GM12878 (cell line): ENCODE measurements around the gene MPRIP. TPM values are rescaled to one million over a fixed set of nuclear protein-coding genes. Genes with fewer than 3 reads are reported as not detected.

Experiments used
- ATAC-seq: fragments of 200-7000 bp; cut with Tn5 transposase; 3 replicates; pipeline ENCODE4 v1.9.1; 2020; ENCODE audit warnings: mild to moderate bottlenecking, moderate library complexity
- BruUV-seq: library from RNA; stranded (reverse); fragments of 400-500 nt; replicated peaks from 2 replicates; lab custom pipeline; 2021; lab: Mats Ljungman, UMichigan
- CTCF ChIA-PET: fragments of 300-600 bp; sonication (Branson Sonifier 250); formaldehyde crosslinking; extraction: SDS; loops from one replicate; lab custom pipeline; 2021; ENCODE audit warnings: inconsistent platforms; lab: Yijun Ruan, JAX
- POLR2A ChIA-PET: fragments of 350-600 bp; formaldehyde crosslinking; extraction: SDS; loops from one replicate; lab custom pipeline; 2021; ENCODE audit warnings: inconsistent platforms; lab: Charles Lee
- RAD21 ChIA-PET: fragments of 300-600 bp; sonication (Branson Sonifier 250); formaldehyde crosslinking; loops from one replicate; lab custom pipeline; 2023; ENCODE audit warnings: antibody characterized with exemption; ENCODE audit not compliant: unreplicated experiment; lab: Charles Lee
- SMC1A ChIA-PET: fragments of 300-600 bp; sonication (Branson Sonifier 250); formaldehyde crosslinking; loops from one replicate; lab custom pipeline; 2023; ENCODE audit not compliant: unreplicated experiment, uncharacterized antibody; lab: Charles Lee
- DNase-seq: peaks from one replicate; pipeline ENCODE4 v3.0.0-alpha.2; 2011; ENCODE audit warnings: low read depth, low spot score
- FAIRE-seq: peaks from 3 replicates; lab custom pipeline; 2011; peaks lifted over from hg19 to GRCh38; lab: Jason Lieb, UNC
- H2AFZ ChIP-seq: 2 replicates; pipeline ENCODE4 v1.6.0; 2011; ENCODE audit warnings: low read depth, low read length, control low read depth; ENCODE audit not compliant: control insufficient read depth
- H3K27ac ChIP-seq: 2 replicates; pipeline ENCODE4 v1.5.1; 2011; ENCODE audit warnings: control low read depth; ENCODE audit not compliant: control insufficient read depth, insufficient read depth
- H3K27me3 ChIP-seq, 2 experiments: replicated peaks in 1 of 2; 2 replicates each; pipeline versions ENCODE4 v1.6.0 to v1.6.1; 2011; ENCODE audit warnings: low read length in 1 of 2; ENCODE audit not compliant: control insufficient read depth in 2 of 2, insufficient read depth in 2 of 2
- H3K36me3 ChIP-seq, 2 experiments: 2 replicates each; pipeline ENCODE4 v1.5.1; 2011; ENCODE audit warnings: low read length in 1 of 2; ENCODE audit not compliant: control insufficient read depth in 2 of 2, insufficient read depth in 2 of 2
- H3K4me1 ChIP-seq: 2 replicates; pipeline ENCODE4 v1.6.1; 2011; ENCODE audit warnings: mild to moderate bottlenecking, low read length, moderate library complexity, mixed read lengths; ENCODE audit not compliant: control insufficient read depth, insufficient read depth
- H3K4me2 ChIP-seq: 2 replicates; pipeline ENCODE4 v1.6.0; 2011; ENCODE audit warnings: control low read depth; ENCODE audit not compliant: control insufficient read depth, insufficient read depth
- H3K4me3 ChIP-seq: fragments of 200-600 bp; sonication (generic); 2 replicates; pipeline ENCODE4 v1.5.1; 2016
- H3K79me2 ChIP-seq: 2 replicates; pipeline ENCODE4 v1.6.0; 2011; ENCODE audit warnings: low read length; ENCODE audit not compliant: control insufficient read depth, insufficient read depth
- H3K9ac ChIP-seq: 2 replicates; pipeline ENCODE4 v1.8.0; 2011; ENCODE audit warnings: low read length, control low read depth, mixed read lengths; ENCODE audit not compliant: control insufficient read depth, insufficient read depth
- H3K9me3 ChIP-seq: replicated peaks from 3 replicates; pipeline ENCODE4 v1.5.1; 2011; ENCODE audit warnings: mild to moderate bottlenecking, low read length; ENCODE audit not compliant: control insufficient read depth, insufficient read depth
- H4K20me1 ChIP-seq: 2 replicates; pipeline ENCODE4 v1.6.0; 2011; ENCODE audit not compliant: control insufficient read depth, insufficient read depth
- ASH2L ChIP-seq: fragments of 300-600, 200-600 bp; sonication (generic); IDR thresholded peaks from 2 replicates; pipeline ENCODE4 v1.6.1; 2017; ENCODE audit warnings: low read depth, mild to moderate bottlenecking, borderline replicate concordance
- CBFB ChIP-seq: IDR thresholded peaks from 2 replicates; pipeline ENCODE4 v1.6.1; 2016; ENCODE audit warnings: antibody characterized with exemption, low read depth
- CHD4 ChIP-seq: fragments of 200-600 bp; sonication (generic); IDR thresholded peaks from 2 replicates; pipeline ENCODE4 v1.6.1; 2016; ENCODE audit warnings: mild to moderate bottlenecking
- EP300 ChIP-seq, 2 experiments: fragments of 150-350 bp in 1 of 2; IDR thresholded peaks; 2 replicates each; pipeline ENCODE4 v1.6.1; 2011 to 2012; ENCODE audit warnings: low read depth in 2 of 2, low read length in 2 of 2, borderline replicate concordance in 1 of 2, improper control_type of control experiment in 1 of 2, inconsistent platforms in 1 of 2; ENCODE audit not compliant: control insufficient read depth in 1 of 2
- ESRRA ChIP-seq: IDR thresholded peaks from 2 replicates; pipeline ENCODE4 v1.6.1; 2012; ENCODE audit warnings: mild to moderate bottlenecking, low read length, improper control_type of control experiment
- IKZF1 ChIP-seq: fragments of 450-650 bp; conservative IDR thresholded peaks from 2 replicates; pipeline ENCODE4 v1.6.1; 2017; ENCODE audit warnings: antibody characterized with exemption, mild to moderate bottlenecking
- IKZF2 ChIP-seq, 2 experiments: fragments of 450-650 bp; IDR thresholded peaks; 2 replicates each; pipeline ENCODE4 v1.6.1; 2017; ENCODE audit warnings: mild to moderate bottlenecking in 2 of 2, moderate library complexity in 2 of 2
- NR2C1 ChIP-seq: fragments of 450-650 bp; IDR thresholded peaks from 2 replicates; pipeline ENCODE4 v1.6.1; 2017; ENCODE audit warnings: antibody characterized with exemption, mild to moderate bottlenecking, moderate library complexity
- NRF1 ChIP-seq: conservative IDR thresholded peaks from 2 replicates; pipeline ENCODE4 v1.6.1; 2011; ENCODE audit warnings: mild to moderate bottlenecking, low read depth, low read length, improper control_type of control experiment
- POLR2A ChIP-seq: IDR thresholded peaks from 2 replicates; pipeline ENCODE4 v1.6.1; 2011; ENCODE audit warnings: low read depth, mild to moderate bottlenecking, low read length
- POU2F2 ChIP-seq: IDR thresholded peaks from 3 replicates; pipeline ENCODE4 v1.6.1; 2011; ENCODE audit warnings: low read depth, mild to moderate bottlenecking, low read length, borderline replicate concordance
- SMARCA5 ChIP-seq: fragments of 450-650 bp; IDR thresholded peaks from 2 replicates; pipeline ENCODE4 v1.6.1; 2017; ENCODE audit warnings: mild to moderate bottlenecking
- SRF ChIP-seq, 2 experiments: IDR thresholded peaks; 2 replicates each; pipeline ENCODE4 v1.6.1; 2011; ENCODE audit warnings: low read depth in 2 of 2, low read length in 2 of 2, mild to moderate bottlenecking in 1 of 2, moderate library complexity in 1 of 2
- TCF12 ChIP-seq: IDR thresholded peaks from 2 replicates; pipeline ENCODE4 v1.6.1; 2011; ENCODE audit warnings: low read depth, mild to moderate bottlenecking, low read length
- TCF7 ChIP-seq: IDR thresholded peaks from 2 replicates; pipeline ENCODE4 v1.6.1; 2014; ENCODE audit warnings: antibody characterized with exemption, borderline replicate concordance
- ZBED1 ChIP-seq: IDR thresholded peaks from 2 replicates; pipeline ENCODE4 v1.6.1; 2016; ENCODE audit warnings: borderline replicate concordance
- ZNF622 ChIP-seq: fragments of 450-650 bp; IDR thresholded peaks from 2 replicates; pipeline ENCODE4 v1.6.1; 2017; ENCODE audit warnings: mild to moderate bottlenecking, inconsistent platforms
- WGBS: methylation state at CpG from one replicate; pipeline ENCODE4 v1.1.6; 2016; ENCODE audit warnings: low lambda C conversion rate; ENCODE audit not compliant: insufficient replicate concordance, insufficient coverage; ENCODE audit errors: missing lambda C conversion rate; 5-methylcytosine and 5-hydroxymethylcytosine counted together
- in situ Hi-C: fragments of 300-500 bp; cut with MboI; formaldehyde crosslinking; loops from 9 replicates; pipeline ENCODE4 v1.14.3; 2018; ENCODE audit warnings: mixed read lengths
- intact Hi-C: fragments of 100-400 bp; cut with micrococcal nuclease; formaldehyde crosslinking; loops from one replicate; pipeline ENCODE4 v1.14.2; 2022; ENCODE audit not compliant: unreplicated experiment
- polyA plus RNA-seq, 11 experiments: library from polyadenylated mRNA; depleted of rRNA in 4 of 11; unstranded in 6 of 11; stranded (reverse) in 5 of 11; fragments of >200 nt; fragmentation: Nextera tagmentation in 4 of 11; fragmentation: Illumina TruSeq in 1 of 11; extraction: Ambion mirVana in 4 of 11; extraction: Trizol in 1 of 11; gene quantifications; 1 replicate in 1 of 11; 2 replicates in 10 of 11; pipeline versions ENCODE4 v1.2.1 to v1.2.3, GENCODE V29; 2011 to 2016; ENCODE audit warnings: inconsistent platforms in 2 of 11, missing spikeins in 2 of 11, low read depth in 1 of 11
- total RNA-seq, 4 experiments: library from RNA; depleted of rRNA in 3 of 4; stranded (reverse); fragments of >200 nt in 3 of 4; fragmentation: Illumina TruSeq in 1 of 4; extraction: Trizol in 1 of 4; gene quantifications; 2 replicates each; pipeline versions ENCODE4 v1.2.1 to v1.2.3, GENCODE V29; 2013 to 2021
- TF ChIP-seq, protein P1 (sequence below): fragments of 150-350 bp; IDR thresholded peaks from 2 replicates; pipeline ENCODE4 v1.6.1; 2016; ENCODE audit warnings: low read depth, low read length

The MPRIP gene
- total and polyA plus RNA-seq, 10 of the 15 experiments (the other 5 are each of a cell fraction or from before 2014, with no cell fraction given), result 16.5 to 168 (median 71.7) TPM

DNA sequence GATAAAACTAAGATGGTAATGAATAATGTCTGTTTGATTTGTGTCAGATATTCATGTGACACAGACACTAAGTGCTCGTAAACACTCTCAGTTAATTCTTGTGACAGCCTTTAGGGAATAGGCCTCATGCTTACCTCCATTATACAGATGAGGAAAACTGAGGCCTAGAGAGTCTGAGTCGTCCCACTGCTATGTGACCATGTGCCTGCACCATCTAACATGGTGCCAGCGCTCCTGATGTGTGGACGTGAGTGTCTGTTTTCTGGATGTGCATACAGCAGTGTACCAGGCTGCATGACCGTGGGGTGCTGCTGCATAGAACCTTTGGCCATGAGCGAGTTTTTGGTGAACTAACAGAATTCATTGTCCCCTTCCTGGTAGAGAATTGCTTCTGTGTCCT lies 61.8 kb downstream of the MPRIP start:
- 93% methylated on average over 6 of the region's 6 CpGs for WGBS
- no peak overlapping the region for H3K27ac ChIP-seq
- H3K4me3 ChIP-seq, result no peak overlapping the region
- peaks cover 4 to 14% of the 10 kb centered on the region in 2 experiments; a peak in 3 of 4 replicates for H3K36me3 ChIP-seq
- no TSS peak for BruUV-seq
- RAD21 ChIA-PET, result no interaction called here
- FAIRE-seq (no peak), DNase-seq (no peak), ATAC-seq (no peak)
- no peak overlapping the region for H3K4me2 ChIP-seq
- POLR2A ChIA-PET, result no interaction called here
- in situ Hi-C loops (no loop called here), intact Hi-C loops (no loop called here)
- CTCF ChIA-PET, result no interaction called here
- 0 out of 2 replicates have a peak, but pooled peaks cover 1% of the 10 kb centered on the region for H3K79me2 ChIP-seq
- H3K27me3 ChIP-seq, result no peaks in the 10 kb centered on the region
- H3K9me3 ChIP-seq, result no peaks in the 10 kb centered on the region
- H3K9ac ChIP-seq, result no peak overlapping the region
- TF ChIP-seq POU2F2 (no peak), TCF7 (no peak)
- H4K20me1 ChIP-seq, result no peaks in the 10 kb centered on the region; the same call in 1 of the 2 replicates
- H3K4me1 ChIP-seq, result peaks cover 3% of the 10 kb centered on the region
- H2AFZ ChIP-seq, result no peak overlapping the region
- SMC1A ChIA-PET, result no interaction called here

DNA sequence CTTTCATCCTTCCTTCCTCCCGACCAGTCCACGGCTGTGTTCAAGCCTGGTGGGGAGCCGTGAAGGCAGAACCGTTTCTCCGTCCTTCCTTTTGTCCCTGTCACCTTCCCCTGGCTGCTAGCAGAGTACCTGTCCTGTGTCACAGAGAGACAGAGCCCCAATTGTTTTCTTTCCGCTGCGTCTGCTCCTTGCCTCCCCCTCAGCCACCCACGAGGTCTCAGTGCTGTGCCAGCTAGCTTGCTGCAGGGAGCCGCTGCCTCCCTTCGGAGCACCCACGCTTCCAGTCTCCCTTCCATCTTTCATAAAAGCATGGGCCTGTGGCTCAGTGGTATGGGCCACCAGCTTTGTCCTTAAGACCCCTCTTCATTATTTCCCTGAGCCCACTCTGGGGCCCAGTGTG lies 62.2 kb downstream of the MPRIP start:
- peaks cover 0 to 14% of the 10 kb centered on the region in 2 experiments; a peak in 2 of 4 replicates for H3K36me3 ChIP-seq
- ATAC-seq (no peak), FAIRE-seq (no peak), DNase-seq (no peak)
- no peaks in the 10 kb centered on the region for H3K27me3 ChIP-seq
- ChIA-PET RAD21 (no interaction called here), POLR2A (no interaction called here), SMC1A (no interaction called here), CTCF (no interaction called here)
- H3K9ac ChIP-seq, result no peak overlapping the region
- no peak overlapping the region for H3K4me3 ChIP-seq
- H2AFZ ChIP-seq, result no peak overlapping the region
- H3K4me1 ChIP-seq, result peaks cover 3% of the 10 kb centered on the region
- no peaks in the 10 kb centered on the region for H3K9me3 ChIP-seq
- peaks cover 1% of the 10 kb centered on the region; the same call in 1 of the 2 replicates for H3K79me2 ChIP-seq
- in situ Hi-C loops, result no loop called here
- no TSS peak for BruUV-seq
- no peak overlapping the region for H3K27ac ChIP-seq
- no peaks in the 10 kb centered on the region; the same call in 1 of the 2 replicates for H4K20me1 ChIP-seq
- intact Hi-C loops, result no loop called here
- no peak overlapping the region for H3K4me2 ChIP-seq
- WGBS, result 94% methylated on average over 11 of the region's 11 CpGs
- TF ChIP-seq ESRRA (no peak), IKZF1 (no peak), ZBED1 (no peak), IKZF2 (IDR thresholded peaks at IDR 0.05) (no peak), TCF12 (no peak), CBFB (no peak), SMARCA5 (no peak), NRF1 (no peak), ZNF622 (no peak), CHD4 (no peak), TCF7 (no peak), POLR2A (no peak), ASH2L (no peak), SRF (IDR thresholded peaks at IDR 0.05; ENCODE audit: low read depth in 2 of 2, low read length in 2 of 2) (no peak), EP300 (IDR thresholded peaks at IDR 0.05; ENCODE audit: borderline replicate concordance in 1 of 2, control insufficient read depth in 1 of 2, low read depth in 2 of 2, low read length in 2 of 2) (no peak), NR2C1 (no peak)
- TF ChIP-seq, protein P1, sequence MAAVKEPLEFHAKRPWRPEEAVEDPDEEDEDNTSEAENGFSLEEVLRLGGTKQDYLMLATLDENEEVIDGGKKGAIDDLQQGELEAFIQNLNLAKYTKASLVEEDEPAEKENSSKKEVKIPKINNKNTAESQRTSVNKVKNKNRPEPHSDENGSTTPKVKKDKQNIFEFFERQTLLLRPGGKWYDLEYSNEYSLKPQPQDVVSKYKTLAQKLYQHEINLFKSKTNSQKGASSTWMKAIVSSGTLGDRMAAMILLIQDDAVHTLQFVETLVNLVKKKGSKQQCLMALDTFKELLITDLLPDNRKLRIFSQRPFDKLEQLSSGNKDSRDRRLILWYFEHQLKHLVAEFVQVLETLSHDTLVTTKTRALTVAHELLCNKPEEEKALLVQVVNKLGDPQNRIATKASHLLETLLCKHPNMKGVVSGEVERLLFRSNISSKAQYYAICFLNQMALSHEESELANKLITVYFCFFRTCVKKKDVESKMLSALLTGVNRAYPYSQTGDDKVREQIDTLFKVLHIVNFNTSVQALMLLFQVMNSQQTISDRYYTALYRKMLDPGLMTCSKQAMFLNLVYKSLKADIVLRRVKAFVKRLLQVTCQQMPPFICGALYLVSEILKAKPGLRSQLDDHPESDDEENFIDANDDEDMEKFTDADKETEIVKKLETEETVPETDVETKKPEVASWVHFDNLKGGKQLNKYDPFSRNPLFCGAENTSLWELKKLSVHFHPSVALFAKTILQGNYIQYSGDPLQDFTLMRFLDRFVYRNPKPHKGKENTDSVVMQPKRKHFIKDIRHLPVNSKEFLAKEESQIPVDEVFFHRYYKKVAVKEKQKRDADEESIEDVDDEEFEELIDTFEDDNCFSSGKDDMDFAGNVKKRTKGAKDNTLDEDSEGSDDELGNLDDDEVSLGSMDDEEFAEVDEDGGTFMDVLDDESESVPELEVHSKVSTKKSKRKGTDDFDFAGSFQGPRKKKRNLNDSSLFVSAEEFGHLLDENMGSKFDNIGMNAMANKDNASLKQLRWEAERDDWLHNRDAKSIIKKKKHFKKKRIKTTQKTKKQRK, result no peak
